ENCODE data around the gene SHOC1. TPM values are rescaled to one million over a fixed set of nuclear protein-coding genes. Genes with fewer than 3 reads are reported as not detected.
"Not testable (repeated sequence)": the region's sequence is repeated elsewhere in the genome, so short reads cannot be mapped to it uniquely, and the experiment has no call there.

The SHOC1 gene
- total RNA-seq, 1 donor from 2014 or later = not detected

DNA sequence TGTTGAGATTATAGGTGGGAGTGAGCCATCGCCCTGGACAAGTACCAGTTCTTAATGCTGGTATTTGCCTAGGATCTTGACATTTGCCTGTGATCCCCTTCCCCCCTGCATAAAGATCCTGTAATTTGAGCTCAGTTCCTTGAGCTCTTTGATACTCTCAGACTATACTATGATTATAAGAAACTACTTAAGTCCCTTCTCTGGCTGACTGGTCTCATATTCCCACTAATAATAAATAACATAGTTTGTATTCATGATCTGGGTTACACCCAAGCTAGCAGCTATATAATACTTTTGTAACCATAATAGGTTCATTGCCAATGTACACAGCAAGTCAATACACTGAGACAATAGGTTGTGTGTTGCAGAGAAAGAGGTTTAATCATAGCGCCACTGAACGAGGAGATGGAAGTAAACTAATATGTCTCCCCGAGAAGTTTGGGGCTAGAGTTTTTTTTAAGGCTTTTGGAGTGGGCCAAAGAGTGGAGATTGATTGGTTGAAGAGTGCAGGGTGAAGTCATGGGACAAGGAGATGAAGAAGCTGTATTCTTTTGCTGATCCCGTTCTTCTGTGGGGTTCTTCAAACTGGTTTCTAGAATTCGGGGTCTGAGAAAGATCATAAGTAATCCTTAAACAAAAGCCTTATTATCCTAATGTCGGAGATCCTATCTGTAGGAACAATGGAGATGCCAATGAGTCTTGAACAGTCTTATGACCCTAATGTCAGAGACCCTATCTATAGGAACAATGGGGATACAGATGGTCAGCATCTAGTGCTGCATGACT is 20.7 kb upstream of the SHOC1 start:
- H3K27me3 Mint-ChIP-seq (ENCODE audit: low read depth) = peaks cover 5% of the 10 kb centered on the region
- TF ChIP-seq CTCF (IDR thresholded peaks at IDR 0.05; ENCODE audit: unreplicated experiment) = no peak
- no peak overlapping the region for H3K27ac Mint-ChIP-seq
- DNase-seq (ENCODE audit: low spot score in 2 of 2, unreplicated experiment in 2 of 2) = no peak
- H3K4me1 Mint-ChIP-seq = peaks cover 5% of the 10 kb centered on the region
- no peaks in the 10 kb centered on the region for H3K9me3 Mint-ChIP-seq
- H3K4me3 Mint-ChIP-seq = no peak overlapping the region
- H3K36me3 Mint-ChIP-seq = no peaks in the 10 kb centered on the region

DNA sequence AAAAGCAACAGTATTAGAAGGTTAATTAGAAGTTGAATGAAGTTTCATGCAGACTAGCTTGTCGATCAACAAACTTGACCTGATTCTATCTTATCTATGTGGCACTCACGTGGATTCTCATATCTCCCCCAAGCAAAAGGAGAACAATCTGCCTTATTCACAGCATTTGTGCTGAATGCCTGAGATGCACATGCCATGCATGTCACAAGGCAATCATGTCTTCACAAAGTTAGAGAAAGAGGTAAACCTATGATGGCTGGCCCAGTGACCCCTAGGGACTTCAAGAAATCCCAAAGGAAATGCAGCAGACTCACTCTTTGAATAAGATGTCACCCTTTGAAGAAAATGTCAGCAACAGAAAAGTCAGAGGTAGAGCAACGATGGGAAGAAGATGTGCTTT is 17.6 kb upstream of the SHOC1 start:
- H3K36me3 Mint-ChIP-seq = no peaks in the 10 kb centered on the region
- H3K27ac Mint-ChIP-seq = no peak overlapping the region
- no peak overlapping the region for H3K4me3 Mint-ChIP-seq
- H3K27me3 Mint-ChIP-seq (ENCODE audit: low read depth) = peaks cover 17% of the 10 kb centered on the region
- DNase-seq (ENCODE audit: low spot score in 2 of 2, unreplicated experiment in 2 of 2) = no peak
- no peak for TF ChIP-seq CTCF (IDR thresholded peaks at IDR 0.05; ENCODE audit: unreplicated experiment)
- peaks cover 12% of the 10 kb centered on the region for H3K4me1 Mint-ChIP-seq
- H3K9me3 Mint-ChIP-seq = no peaks in the 10 kb centered on the region

DNA sequence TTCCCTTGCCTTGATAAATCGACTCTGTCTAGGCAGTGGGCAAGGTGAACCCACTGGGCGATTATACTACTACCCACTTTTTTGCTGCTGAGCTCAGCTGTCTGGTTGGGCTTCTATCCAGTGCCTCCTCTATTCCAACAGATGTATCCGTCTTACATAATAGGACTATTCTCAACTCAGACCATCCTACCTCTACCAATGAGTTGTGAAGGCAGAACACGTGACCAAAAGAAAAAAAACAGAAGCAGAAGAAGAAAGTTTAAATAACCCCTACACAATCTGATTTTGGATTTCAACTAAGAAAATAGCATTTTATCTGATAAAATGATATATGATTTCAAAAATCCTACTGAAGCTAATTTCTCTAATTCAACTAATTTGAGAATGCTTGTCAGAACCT is 16.2 kb upstream of the SHOC1 start:
- no peak for DNase-seq (ENCODE audit: low spot score in 2 of 2, unreplicated experiment in 2 of 2)
- Mint-ChIP-seq H3K36me3 (no peaks in the 10 kb centered on the region), H3K27ac (peak overlapping the region; percentile 6), H3K27me3 (ENCODE audit: low read depth) (peaks cover 24% of the 10 kb centered on the region), H3K4me3 (no peak overlapping the region), H3K9me3 (no peaks in the 10 kb centered on the region), H3K4me1 (peaks cover 12% of the 10 kb centered on the region)
- no peak for TF ChIP-seq CTCF (IDR thresholded peaks at IDR 0.05; ENCODE audit: unreplicated experiment)

- H3K27ac Mint-ChIP-seq; H3K4me3 Mint-ChIP-seq; DNase-seq (ENCODE audit: low spot score in 2 of 2, unreplicated experiment in 2 of 2); H3K9me3 Mint-ChIP-seq; H3K36me3 Mint-ChIP-seq: not testable (repeated sequence)
- H3K4me1 Mint-ChIP-seq = peaks cover 12% of the 10 kb centered on the region
- H3K27me3 Mint-ChIP-seq (ENCODE audit: low read depth) = peaks cover 27% of the 10 kb centered on the region
These were observed 15.7 kb upstream of the SHOC1 start for GRCh38 chr9:111810415-111810814.

DNA sequence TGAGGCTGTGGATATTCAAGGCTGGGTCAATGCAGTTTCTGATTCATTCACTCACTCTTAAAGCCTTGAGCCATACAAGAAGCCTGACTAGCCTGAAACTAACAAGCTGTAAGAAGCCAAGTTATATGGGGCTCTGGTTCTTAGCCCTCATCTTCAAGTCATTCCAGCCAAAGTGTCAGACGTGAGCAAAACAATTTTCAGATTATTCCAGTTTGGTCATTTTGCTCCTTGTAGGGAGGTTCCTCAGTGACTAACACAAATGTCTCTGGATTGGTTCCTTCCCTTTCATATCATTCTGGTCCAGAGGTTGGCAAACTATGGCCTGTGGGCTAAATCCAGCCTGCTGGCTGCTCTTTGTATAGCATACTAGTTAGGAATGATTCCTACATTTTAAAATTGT is 12.5 kb upstream of the SHOC1 start:
- no peak for DNase-seq (ENCODE audit: low spot score in 2 of 2, unreplicated experiment in 2 of 2)
- Mint-ChIP-seq H3K27me3 (ENCODE audit: low read depth) (peaks cover 32% of the 10 kb centered on the region), H3K4me1 (peaks cover 12% of the 10 kb centered on the region), H3K9me3 (no peaks in the 10 kb centered on the region), H3K4me3 (no peak overlapping the region), H3K27ac (no peak overlapping the region), H3K36me3 (no peaks in the 10 kb centered on the region)
- no peak for TF ChIP-seq CTCF (IDR thresholded peaks at IDR 0.05; ENCODE audit: unreplicated experiment)

DNA sequence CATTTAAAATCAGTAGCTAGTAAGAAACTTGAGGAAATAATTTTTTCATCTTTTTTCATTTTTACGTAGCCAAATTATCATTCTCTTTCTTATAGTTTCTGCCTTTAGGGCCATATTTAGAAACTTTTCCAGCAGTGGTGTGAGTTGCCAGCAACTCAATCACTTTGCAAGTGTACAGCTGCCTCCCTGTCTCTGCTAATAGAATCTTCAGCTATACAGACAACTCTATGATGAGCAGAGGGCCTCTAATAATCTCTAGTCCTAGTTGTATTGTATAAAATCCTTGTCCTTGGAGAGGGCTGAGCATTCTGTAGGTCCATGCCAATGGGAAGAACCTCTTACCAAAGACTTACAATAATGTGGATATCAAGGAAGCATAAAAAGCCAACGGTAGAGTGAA is 11.5 kb upstream of the SHOC1 start:
- H3K27ac Mint-ChIP-seq = no peak overlapping the region
- no peak for DNase-seq (ENCODE audit: low spot score in 2 of 2, unreplicated experiment in 2 of 2)
- no peaks in the 10 kb centered on the region for H3K36me3 Mint-ChIP-seq
- H3K4me3 Mint-ChIP-seq = no peak overlapping the region
- no peaks in the 10 kb centered on the region for H3K9me3 Mint-ChIP-seq
- peaks cover 32% of the 10 kb centered on the region for H3K27me3 Mint-ChIP-seq (ENCODE audit: low read depth)
- H3K4me1 Mint-ChIP-seq = peaks cover 12% of the 10 kb centered on the region
- no peak for TF ChIP-seq CTCF (IDR thresholded peaks at IDR 0.05; ENCODE audit: unreplicated experiment)

All from mesothelial cell of epicardium (in vitro differentiated cells).